Transverse colon (tissue), 4 donors: ENCODE data around the gene GPR26.

Source experiments
- CTCF ChIP-seq, 5 experiments: fragments of 200-600 bp in 3 of 5; fragments of 450-650 bp in 2 of 5; sonication (generic) in 3 of 5; IDR thresholded peaks; 1 replicate in 2 of 5; 2 replicates in 3 of 5; pipeline ENCODE4 v1.5.1; 2016 to 2017; ENCODE audit warnings: antibody characterized with exemption in 5 of 5, inconsistent platforms in 3 of 5, mild to moderate bottlenecking in 2 of 5, moderate library complexity in 1 of 5
- EP300 ChIP-seq: sonication (generic); formaldehyde crosslinking; IDR thresholded peaks from one replicate; pipeline ENCODE4 v1.6.1; 2017; ENCODE audit warnings: antibody characterized with exemption, low read depth
- POLR2A ChIP-seq: fragments of 450-650 bp; IDR thresholded peaks from one replicate; pipeline ENCODE4 v1.6.1; 2016; ENCODE audit warnings: antibody characterized with exemption, mild to moderate bottlenecking, moderate library complexity
- POLR2AphosphoS5 ChIP-seq, 3 donors: sonication (generic); formaldehyde crosslinking; IDR thresholded peaks; one replicate each; pipeline ENCODE4 v1.6.1; 2016; ENCODE audit warnings: antibody characterized with exemption in 3 of 3

GRCh38 chr10:123655751-123656150 lies 10.4 kb upstream of the GPR26 start:
- TF ChIP-seq CTCF (IDR thresholded peaks at IDR 0.05) (no peak), POLR2A (no peak), POLR2AphosphoS5 (IDR thresholded peaks at IDR 0.05) (no peak), EP300 (no peak)
